PC-9 (cell line): ENCODE measurements around the gene PRKAR2B. TPM values are rescaled to one million over a fixed set of nuclear protein-coding genes. Genes with fewer than 3 reads are reported as not detected.

Experiments
- BruUV-seq: library from RNA; stranded (reverse); fragments of 400-500 nt; replicated peaks from 2 replicates; lab custom pipeline; 2021; lab: Mats Ljungman, UMichigan
- CTCF ChIA-PET: fragments of 300-600 bp; sonication (Branson Sonifier 250); formaldehyde crosslinking; loops from one replicate; lab custom pipeline; 2022; ENCODE audit warnings: antibody characterized with exemption; lab: Charles Lee
- POLR2A ChIA-PET: fragments of 300-600 bp; sonication (Branson Sonifier 250); formaldehyde crosslinking; loops from one replicate; lab custom pipeline; 2022; ENCODE audit warnings: antibody characterized with exemption; ENCODE audit not compliant: unreplicated experiment; lab: Charles Lee
- DNase-seq, 2 experiments: peaks; one replicate each; pipeline versions ENCODE4 v3.0.0 to v3.0.0-alpha.2; 2015 to 2022; ENCODE audit warnings: mixed read lengths in 1 of 2
- H2AFZ ChIP-seq: fragments of 200-600 bp; sonication (generic); 2 replicates; pipeline ENCODE4 v1.8.1; 2017; ENCODE audit warnings: antibody characterized with exemption
- H3F3A ChIP-seq: fragments of 200-600 bp; sonication (generic); 2 replicates; pipeline ENCODE4 v1.8.1; 2017; ENCODE audit warnings: antibody characterized with exemption, mild to moderate bottlenecking, low read depth; ENCODE audit not compliant: insufficient read depth
- H3K27ac ChIP-seq: fragments of 200-600 bp; sonication (generic); 2 replicates; pipeline ENCODE4 v1.6.1; 2016; ENCODE audit warnings: mixed run types
- H3K27me3 ChIP-seq: fragments of 200-600 bp; sonication (generic); 2 replicates; pipeline ENCODE4 v1.6.1; 2016; ENCODE audit warnings: low read depth, mixed run types; ENCODE audit not compliant: insufficient read depth
- H3K36me3 ChIP-seq: fragments of 200-600 bp; sonication (generic); 2 replicates; pipeline ENCODE4 v1.6.1; 2016; ENCODE audit warnings: low read depth, mixed run types
- H3K4me1 ChIP-seq: fragments of 200-600 bp; sonication (generic); replicated peaks from 2 replicates; pipeline ENCODE4 v1.6.1; 2016; ENCODE audit warnings: mixed run types; ENCODE audit not compliant: insufficient read depth
- H3K4me2 ChIP-seq: fragments of 200-600 bp; sonication (generic); 2 replicates; pipeline ENCODE4 v1.6.1; 2017; ENCODE audit warnings: mixed run types
- H3K4me3 ChIP-seq: fragments of 200-600 bp; sonication (generic); 2 replicates; pipeline ENCODE4 v1.6.1; 2016; ENCODE audit warnings: mixed run types
- H3K79me2 ChIP-seq: fragments of 200-600 bp; sonication (generic); 2 replicates; pipeline ENCODE4 v1.6.1; 2017; ENCODE audit warnings: low read depth, mixed run types
- H3K9me2 ChIP-seq: fragments of 200-600 bp; sonication (generic); 2 replicates; pipeline ENCODE4 v1.8.1; 2017; ENCODE audit warnings: mild to moderate bottlenecking; ENCODE audit not compliant: insufficient read depth
- H3K9me3 ChIP-seq: fragments of 200-600 bp; sonication (generic); 2 replicates; pipeline ENCODE4 v1.8.1; 2016; ENCODE audit warnings: low read depth; ENCODE audit not compliant: insufficient read depth
- H4K20me1 ChIP-seq: fragments of 200-600 bp; sonication (generic); 2 replicates; pipeline ENCODE4 v1.8.1; 2017; ENCODE audit not compliant: insufficient read depth
- CTCF ChIP-seq: fragments of 200-600 bp; sonication (generic); conservative IDR thresholded peaks from 2 replicates; pipeline ENCODE4 v1.6.1; 2017; ENCODE audit warnings: mixed run types, antibody characterized with exemption, mild to moderate bottlenecking, moderate library complexity
- EZH2 ChIP-seq: fragments of 200-600 bp; sonication (generic); IDR thresholded peaks from 2 replicates; pipeline ENCODE4 v1.8.0; 2017; ENCODE audit warnings: antibody characterized with exemption, low read depth
- intact Hi-C: fragments of 100-400 bp; cut with micrococcal nuclease; formaldehyde crosslinking; loops from one replicate; pipeline ENCODE4 v1.10.0; 2022; ENCODE audit not compliant: unreplicated experiment
- total RNA-seq: library from RNA; stranded (reverse); gene quantifications from 2 replicates; pipeline ENCODE4 v1.2.3, GENCODE V29; 2021

Gene PRKAR2B
- total RNA-seq, 1 experiment from 2014 or later: 2.9 TPM

DNA sequence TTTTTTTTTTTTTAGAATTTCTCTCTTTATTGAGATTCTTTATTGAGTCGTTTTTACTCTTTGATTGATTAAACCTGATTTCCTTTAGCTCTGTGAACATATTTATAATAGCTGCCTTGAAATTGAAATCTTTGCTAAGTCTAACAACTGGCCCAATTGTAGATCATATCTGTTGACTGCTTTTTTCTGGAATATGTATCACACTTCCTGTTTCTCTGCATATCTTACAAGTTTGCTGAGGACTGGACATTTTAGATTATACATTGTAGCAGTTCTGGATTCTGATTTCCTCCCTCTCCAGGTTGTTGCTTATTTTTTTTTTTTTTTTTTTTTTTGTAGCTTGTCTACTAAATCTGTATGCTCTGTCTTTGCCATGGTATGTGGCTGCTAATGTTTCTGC lies 56.3 kb downstream of the PRKAR2B start:
- Histone ChIP-seq H3K27ac (no peak overlapping the region), H4K20me1 (no peaks in the 10 kb centered on the region), H3F3A (no peaks in the 10 kb centered on the region), H3K4me3 (no peak overlapping the region), H2AFZ (no peak overlapping the region), H3K9me3 (no peaks in the 10 kb centered on the region), H3K79me2 (no peaks in the 10 kb centered on the region), H3K27me3 (no peaks in the 10 kb centered on the region), H3K36me3 (no peaks in the 10 kb centered on the region), H3K9me2 (no peaks in the 10 kb centered on the region), H3K4me1 (no peaks in the 10 kb centered on the region), H3K4me2 (no peak overlapping the region)
- no peak for DNase-seq
- BruUV-seq: no TSS peak
- POLR2A ChIA-PET: no interaction called here
- TF ChIP-seq CTCF (no peak), EZH2 (no peak)
- intact Hi-C loops: no loop called here
- CTCF ChIA-PET: interaction anchor here (0.6 kb wide), 1 partner anchor 558 kb away, joined by 5 read pairs; no protein-coding TSS in a partner anchor

DNA sequence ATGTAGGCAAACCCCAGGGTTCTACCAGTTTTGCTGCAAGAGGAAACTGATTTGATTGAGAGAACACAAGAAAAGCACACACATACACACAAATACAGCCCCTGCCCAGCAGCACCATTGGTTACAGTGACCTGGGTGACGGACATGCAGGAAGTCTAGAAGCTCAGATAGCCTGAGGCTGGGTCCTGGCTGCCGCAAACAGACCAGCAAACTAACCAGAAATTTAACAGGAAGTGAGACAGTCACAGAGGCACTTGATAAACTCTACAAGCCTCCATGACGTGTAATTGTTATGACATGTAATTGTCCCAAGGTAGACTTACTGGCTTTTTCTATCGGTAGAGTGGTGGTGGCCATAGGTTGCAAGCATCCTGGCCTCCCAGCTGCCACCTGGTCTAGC lies 58.9 kb downstream of the PRKAR2B start:
- no peaks in the 10 kb centered on the region for H3K27me3 ChIP-seq
- POLR2A ChIA-PET: interaction anchor here (0.6 kb wide), 2 partner anchors 13 to 103 kb away, joined by 3 read pairs; no protein-coding TSS in a partner anchor

GRCh38 chr7:107104801-107105200 lies 60.3 kb downstream of the PRKAR2B start:
- Histone ChIP-seq H2AFZ (no peak overlapping the region), H3K79me2 (no peaks in the 10 kb centered on the region), H4K20me1 (no peaks in the 10 kb centered on the region), H3K9me3 (no peaks in the 10 kb centered on the region), H3K4me1 (no peaks in the 10 kb centered on the region), H3K4me3 (no peak overlapping the region), H3K9me2 (no peaks in the 10 kb centered on the region), H3K27me3 (no peaks in the 10 kb centered on the region), H3K4me2 (no peak overlapping the region), H3K36me3 (no peaks in the 10 kb centered on the region), H3F3A (no peaks in the 10 kb centered on the region), H3K27ac (no peak overlapping the region)
- intact Hi-C loops: loop anchor here (2.0 kb wide), 1 partner anchor 56 kb away; no protein-coding TSS in a partner anchor
- BruUV-seq: no TSS peak
- CTCF ChIA-PET: no interaction called here
- TF ChIP-seq CTCF: no peak
- POLR2A ChIA-PET: no interaction called here
- no peak for DNase-seq

More for the DNA sequence above, 58.9 kb downstream of the PRKAR2B start:
- DNase-seq: peak; percentile 71 to 76
- no TSS peak for BruUV-seq
- Histone ChIP-seq H2AFZ (no peak overlapping the region), H3K36me3 (no peaks in the 10 kb centered on the region), H3K4me1 (no peaks in the 10 kb centered on the region), H4K20me1 (no peaks in the 10 kb centered on the region), H3K9me2 (no peaks in the 10 kb centered on the region), H3F3A (no peaks in the 10 kb centered on the region), H3K4me3 (no peak overlapping the region), H3K9me3 (no peaks in the 10 kb centered on the region), H3K4me2 (no peak overlapping the region; the same call in 1 of the 2 replicates), H3K79me2 (no peaks in the 10 kb centered on the region), H3K27ac (no peak overlapping the region)
- CTCF ChIA-PET: interaction anchor here (0.6 kb wide), 1 partner anchor 58 kb away, joined by 3 read pairs; no protein-coding TSS in a partner anchor
- intact Hi-C loops: no loop called here
- TF ChIP-seq EZH2 (no peak), CTCF (no peak)
